Breast epithelium (tissue), 3 donors: ENCODE data around the gene DHRS3.

ENCODE experiments used
- POLR2A ChIP-seq: fragments of 450-650 bp; IDR thresholded peaks from one replicate; pipeline ENCODE4 v1.6.1; 2016; ENCODE audit warnings: antibody characterized with exemption, mild to moderate bottlenecking, moderate library complexity
- TF ChIP-seq, protein P1 (sequence below), 3 donors: fragments of 450-650 bp; IDR thresholded peaks; one replicate each; pipeline ENCODE4 v1.5.1; 2016 to 2017; ENCODE audit warnings: antibody characterized with exemption in 3 of 3, mild to moderate bottlenecking in 3 of 3, moderate library complexity in 3 of 3

- no peak for TF ChIP-seq POLR2A
- TF ChIP-seq, protein P1, sequence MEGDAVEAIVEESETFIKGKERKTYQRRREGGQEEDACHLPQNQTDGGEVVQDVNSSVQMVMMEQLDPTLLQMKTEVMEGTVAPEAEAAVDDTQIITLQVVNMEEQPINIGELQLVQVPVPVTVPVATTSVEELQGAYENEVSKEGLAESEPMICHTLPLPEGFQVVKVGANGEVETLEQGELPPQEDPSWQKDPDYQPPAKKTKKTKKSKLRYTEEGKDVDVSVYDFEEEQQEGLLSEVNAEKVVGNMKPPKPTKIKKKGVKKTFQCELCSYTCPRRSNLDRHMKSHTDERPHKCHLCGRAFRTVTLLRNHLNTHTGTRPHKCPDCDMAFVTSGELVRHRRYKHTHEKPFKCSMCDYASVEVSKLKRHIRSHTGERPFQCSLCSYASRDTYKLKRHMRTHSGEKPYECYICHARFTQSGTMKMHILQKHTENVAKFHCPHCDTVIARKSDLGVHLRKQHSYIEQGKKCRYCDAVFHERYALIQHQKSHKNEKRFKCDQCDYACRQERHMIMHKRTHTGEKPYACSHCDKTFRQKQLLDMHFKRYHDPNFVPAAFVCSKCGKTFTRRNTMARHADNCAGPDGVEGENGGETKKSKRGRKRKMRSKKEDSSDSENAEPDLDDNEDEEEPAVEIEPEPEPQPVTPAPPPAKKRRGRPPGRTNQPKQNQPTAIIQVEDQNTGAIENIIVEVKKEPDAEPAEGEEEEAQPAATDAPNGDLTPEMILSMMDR (IDR thresholded peaks at IDR 0.05), result no peak
These were observed 93.7 kb downstream of the DHRS3 start for GRCh38 chr1:12524266-12524665.
